HAP-1 (cell line): ENCODE measurements around the gene AGBL4.
"Not testable (repeated sequence)": the region's sequence is repeated elsewhere in the genome, so short reads cannot be mapped to it uniquely, and the experiment has no call there.

Experiments
- DNase-seq, 2 experiments: peaks; one replicate each; pipeline ENCODE4 v3.0.0-alpha.2; 2016 to 2020; ENCODE audit warnings: low spot score in 2 of 2
- H3K27me3 ChIP-seq: fragments of 250-450 bp; sonication (Bioruptor Pico); 2 replicates; pipeline ENCODE4 v1.5.1; 2020; ENCODE audit warnings: low read depth, mild to moderate bottlenecking, moderate library complexity
- H3K36me3 ChIP-seq: fragments of 250-450 bp; sonication (Bioruptor Pico); replicated peaks from 2 replicates; pipeline ENCODE4 v1.5.1; 2020; ENCODE audit warnings: mild to moderate bottlenecking
- H3K4me1 ChIP-seq: fragments of 250-450 bp; sonication (Bioruptor Pico); 2 replicates; pipeline ENCODE4 v1.5.1; 2020; ENCODE audit warnings: mild to moderate bottlenecking
- H3K4me3 ChIP-seq: fragments of 250-450 bp; sonication (Bioruptor Pico); 2 replicates; pipeline ENCODE4 v1.5.1; 2020; ENCODE audit warnings: mild to moderate bottlenecking, moderate library complexity
- H3K9me3 ChIP-seq: fragments of 250-450 bp; sonication (Bioruptor Pico); 2 replicates; pipeline ENCODE4 v1.5.1; 2020; ENCODE audit warnings: mild to moderate bottlenecking, moderate library complexity
- in situ Hi-C: fragments of 300-500 bp; cut with MboI; formaldehyde crosslinking; loops from 3 replicates; pipeline ENCODE4 v1.14.3; 2020; ENCODE audit warnings: low sequenced_read_pairs, inconsistent platforms, mixed read lengths

AGBL4 gene

DNA sequence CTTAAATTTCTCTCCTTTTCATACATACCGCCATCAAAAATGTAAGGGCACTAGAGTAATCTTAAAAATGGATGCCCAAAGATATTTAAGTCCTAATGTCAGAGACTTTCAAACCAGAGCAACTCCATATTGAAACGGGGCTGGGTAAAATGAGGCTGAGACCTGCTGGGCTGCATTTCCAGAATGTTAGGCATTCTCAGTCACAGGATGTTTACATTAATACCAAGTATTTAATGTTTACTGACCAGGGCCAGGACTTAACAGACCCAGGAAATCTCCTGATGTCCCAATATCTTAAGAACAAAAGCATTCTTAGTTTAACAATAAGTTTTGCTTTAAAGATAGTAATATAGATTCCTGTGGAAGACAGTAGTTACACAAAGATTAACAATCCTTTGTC lies 683.2 kb downstream of the AGBL4 start:
- no peaks in the 10 kb centered on the region for H3K4me1 ChIP-seq
- DNase-seq = no peak
- no peaks in the 10 kb centered on the region for H3K9me3 ChIP-seq
- in situ Hi-C loops = no loop called here
- H3K27me3 ChIP-seq = no peaks in the 10 kb centered on the region
- no peaks in the 10 kb centered on the region for H3K36me3 ChIP-seq
- H3K4me3 ChIP-seq = no peak overlapping the region

DNA sequence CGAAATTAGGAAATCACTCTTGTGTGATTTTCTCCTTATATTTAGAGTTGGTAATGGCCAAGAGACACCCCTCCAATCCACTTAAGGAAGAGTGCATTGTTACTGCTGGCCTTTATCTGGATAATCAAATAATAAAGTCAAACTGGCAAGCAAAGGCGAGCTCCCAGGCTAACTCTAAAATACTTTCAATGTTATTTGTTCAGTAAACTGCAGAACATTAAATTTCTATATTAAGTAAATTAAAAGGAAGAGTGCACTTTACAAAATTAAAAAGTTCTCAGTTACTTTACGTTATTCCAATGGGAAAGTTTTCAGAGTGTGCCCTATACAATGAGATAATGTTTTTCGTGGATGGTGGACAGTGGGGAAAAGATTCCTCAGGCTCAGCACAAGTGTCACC lies 684.7 kb downstream of the AGBL4 start:
- H3K9me3 ChIP-seq = no peaks in the 10 kb centered on the region
- no peak for DNase-seq
- no peak overlapping the region for H3K4me3 ChIP-seq
- no peaks in the 10 kb centered on the region for H3K4me1 ChIP-seq
- H3K36me3 ChIP-seq = no peaks in the 10 kb centered on the region
- in situ Hi-C loops = no loop called here
- H3K27me3 ChIP-seq = no peaks in the 10 kb centered on the region

DNA sequence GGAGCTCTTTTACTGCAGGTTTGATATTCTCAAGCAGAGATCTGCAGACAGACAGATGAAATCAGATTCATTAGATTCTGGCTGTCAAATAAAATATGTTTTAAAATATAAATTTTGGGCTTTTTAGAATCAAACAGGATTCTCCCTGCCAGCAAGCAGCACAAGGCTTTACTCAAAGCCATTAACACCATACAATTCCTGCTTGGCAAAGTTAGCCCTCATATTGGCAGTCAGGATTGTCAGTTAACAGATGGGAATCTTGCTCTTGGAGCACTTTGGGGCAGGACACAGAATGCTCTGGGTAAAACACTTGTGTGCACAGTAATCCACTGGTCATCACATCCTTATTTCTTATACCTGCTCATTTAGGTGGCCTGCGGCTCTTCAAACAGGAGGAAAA lies 686.5 kb downstream of the AGBL4 start:
- DNase-seq = no peak
- no peaks in the 10 kb centered on the region for H3K4me1 ChIP-seq
- no peaks in the 10 kb centered on the region for H3K9me3 ChIP-seq
- in situ Hi-C loops = no loop called here
- H3K27me3 ChIP-seq = no peaks in the 10 kb centered on the region
- no peak overlapping the region for H3K4me3 ChIP-seq
- no peaks in the 10 kb centered on the region for H3K36me3 ChIP-seq

DNA sequence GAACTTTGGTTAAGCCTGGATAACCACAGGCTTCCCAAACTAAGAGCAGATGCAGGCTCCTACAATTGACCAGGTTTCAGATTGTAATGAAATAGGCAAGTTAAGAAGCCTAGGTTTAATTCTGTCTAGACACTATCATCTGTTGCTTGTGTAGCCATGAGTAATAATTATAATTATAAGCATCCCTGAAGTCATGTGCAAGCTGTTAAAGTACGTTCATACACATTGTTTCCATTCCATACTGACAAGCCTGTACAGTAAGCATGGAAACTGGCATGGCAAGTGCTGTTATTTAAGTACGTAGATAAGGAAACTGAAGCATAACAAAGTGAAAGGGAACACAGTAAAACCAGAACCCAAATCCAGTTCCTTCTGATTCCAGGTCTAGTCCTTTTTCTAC lies 689.8 kb downstream of the AGBL4 start:
- H3K36me3 ChIP-seq = no peaks in the 10 kb centered on the region
- in situ Hi-C loops = no loop called here
- H3K4me1 ChIP-seq = no peaks in the 10 kb centered on the region
- no peak overlapping the region for H3K4me3 ChIP-seq
- no peaks in the 10 kb centered on the region for H3K9me3 ChIP-seq
- no peaks in the 10 kb centered on the region for H3K27me3 ChIP-seq
- no peak for DNase-seq

DNA sequence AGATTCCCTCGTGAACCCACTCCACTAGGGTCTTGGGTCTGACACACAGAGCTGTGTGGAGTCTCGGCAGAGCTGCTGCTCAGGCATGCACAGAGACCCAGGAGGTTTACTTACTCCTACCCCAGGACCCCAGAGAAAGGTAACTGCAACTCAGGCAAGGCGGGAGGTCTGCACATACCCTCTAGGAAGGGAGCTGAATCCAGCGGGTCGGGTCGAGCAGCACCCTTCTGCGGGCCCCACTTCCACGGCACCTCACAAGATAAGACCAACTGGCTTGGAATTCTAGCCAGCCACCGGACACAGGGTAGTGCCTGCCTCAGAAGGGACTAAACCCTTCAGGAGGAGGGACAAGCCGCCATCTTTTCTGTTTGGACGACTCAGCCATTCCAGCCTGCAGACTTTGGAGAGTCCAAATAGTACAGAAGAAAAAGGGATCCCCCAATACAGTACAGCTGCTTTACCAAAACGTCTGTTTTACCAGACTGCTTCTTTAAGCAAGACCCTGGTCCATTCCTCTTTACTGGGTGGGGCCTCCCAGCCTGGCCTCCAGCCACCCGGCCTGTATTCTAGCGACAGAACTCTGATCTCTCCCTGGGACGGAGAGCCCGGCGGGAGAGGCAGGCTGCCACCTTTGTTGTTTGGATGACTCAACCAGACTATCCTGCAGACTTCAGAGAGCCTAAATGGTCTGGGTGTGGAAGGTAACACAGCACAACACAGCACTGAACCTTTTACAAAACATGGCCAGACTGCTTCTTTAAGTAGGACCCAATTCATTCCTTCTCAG lies 692.5 kb downstream of the AGBL4 start:
- H3K9me3 ChIP-seq = no peaks in the 10 kb centered on the region

DNA sequence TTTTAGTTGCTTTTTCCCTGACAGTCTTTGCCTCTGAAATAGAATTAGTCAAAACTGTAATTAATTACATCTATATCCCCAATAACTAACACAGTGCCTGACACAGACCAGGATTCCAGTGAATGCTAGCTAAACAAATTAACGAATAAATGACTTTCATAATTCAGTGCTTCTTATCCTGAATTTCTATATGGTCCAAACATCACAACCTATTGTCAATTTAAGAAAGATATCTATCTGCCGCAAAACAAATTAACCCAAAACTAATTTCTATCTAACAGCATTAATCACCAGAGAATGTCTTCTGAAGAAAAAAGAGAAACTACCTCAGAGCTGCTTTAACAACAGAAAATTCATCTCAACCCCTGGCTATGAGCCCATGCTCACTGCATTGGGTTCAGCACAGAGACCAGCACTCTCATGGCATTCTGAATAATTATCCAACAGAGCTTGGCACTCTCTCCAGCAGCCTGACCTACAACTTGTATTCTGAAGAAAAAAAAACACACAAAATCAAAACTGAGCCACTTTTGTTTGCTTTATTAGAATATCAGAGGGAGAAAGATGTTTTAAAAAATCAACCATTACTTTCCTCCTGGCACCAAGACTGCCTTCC lies 699.7 kb downstream of the AGBL4 start:
- in situ Hi-C loops = no loop called here
- DNase-seq = no peak
- H3K4me3 ChIP-seq = no peak overlapping the region
- H3K9me3 ChIP-seq = no peaks in the 10 kb centered on the region
- H3K27me3 ChIP-seq = no peaks in the 10 kb centered on the region
- no peaks in the 10 kb centered on the region for H3K4me1 ChIP-seq
- H3K36me3 ChIP-seq = no peaks in the 10 kb centered on the region

More for the DNA sequence above, 692.5 kb downstream of the AGBL4 start:
- no peaks in the 10 kb centered on the region for H3K4me1 ChIP-seq
- in situ Hi-C loops = no loop called here
- DNase-seq = no peak
- no peaks in the 10 kb centered on the region for H3K36me3 ChIP-seq
- H3K4me3 ChIP-seq = no peak overlapping the region
- H3K27me3 ChIP-seq = no peaks in the 10 kb centered on the region

DNA sequence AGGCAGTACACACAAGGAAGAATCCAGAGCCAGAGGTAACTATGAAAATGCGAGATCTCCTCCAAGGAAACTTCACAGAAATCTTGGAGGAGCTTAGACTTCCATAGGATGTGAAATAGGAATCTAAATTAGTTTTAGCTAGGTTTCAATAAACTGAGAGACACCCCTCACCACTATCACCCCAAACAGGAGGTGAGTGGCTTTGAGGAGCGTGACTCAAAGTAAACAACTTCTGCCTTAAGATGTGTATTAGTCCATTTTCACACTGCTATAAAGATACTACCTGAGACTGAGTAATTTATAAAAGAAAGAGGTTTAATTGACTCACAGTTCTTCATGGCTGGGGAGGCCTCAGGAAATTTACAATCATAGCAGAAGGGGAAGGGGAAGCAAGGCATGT lies 703.3 kb downstream of the AGBL4 start:
- H3K27me3 ChIP-seq, in situ Hi-C loops, H3K9me3 ChIP-seq, H3K4me3 ChIP-seq, H3K36me3 ChIP-seq, H3K4me1 ChIP-seq, DNase-seq: not testable (repeated sequence)

DNA sequence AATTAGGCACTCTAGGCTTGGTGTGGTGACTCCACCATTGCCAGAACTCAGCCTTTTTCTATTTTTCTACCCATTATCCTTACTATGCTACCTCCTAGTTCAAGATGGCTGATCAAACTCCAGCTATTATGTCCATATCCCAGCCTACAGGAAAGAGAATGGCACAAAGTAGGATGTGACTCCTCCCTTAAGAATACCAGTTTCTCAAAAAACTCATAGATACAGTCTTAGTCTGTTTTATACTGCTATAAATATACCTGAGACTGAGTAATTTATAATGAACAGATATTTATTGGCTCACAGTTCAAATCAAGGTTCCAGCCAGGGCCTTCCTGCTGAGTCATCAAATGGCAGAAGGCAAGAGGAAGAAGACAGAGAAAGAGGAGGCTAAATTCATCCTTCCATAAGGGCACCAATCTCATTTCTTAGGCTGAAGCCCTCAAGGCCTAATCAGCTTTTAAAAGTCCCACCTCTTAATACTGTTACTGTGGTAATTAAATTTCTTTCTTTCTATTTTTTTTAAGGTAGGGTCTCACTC lies 704.3 kb downstream of the AGBL4 start:
- Histone ChIP-seq H3K4me3 (no peak overlapping the region), H3K9me3 (no peaks in the 10 kb centered on the region), H3K4me1 (no peaks in the 10 kb centered on the region), H3K36me3 (no peaks in the 10 kb centered on the region), H3K27me3 (no peaks in the 10 kb centered on the region)
- in situ Hi-C loops = no loop called here
- DNase-seq = no peak

DNA sequence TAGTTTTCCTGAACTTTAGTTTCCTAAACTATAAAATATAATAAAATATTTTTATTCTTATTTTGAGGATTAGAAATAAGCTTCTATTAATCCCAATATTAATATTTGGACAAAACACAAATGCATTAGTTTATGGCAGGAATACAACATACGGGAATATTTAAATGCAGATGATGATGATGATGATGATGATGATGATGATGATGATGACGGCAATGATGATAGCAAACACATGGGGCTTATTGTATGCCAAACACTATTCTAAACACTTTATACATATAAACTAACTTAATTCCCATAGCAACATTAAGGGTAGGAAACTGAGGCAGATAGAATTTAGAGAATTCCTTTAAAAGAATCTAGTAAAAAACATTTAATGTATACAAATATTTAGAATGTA lies 705.5 kb downstream of the AGBL4 start:
- in situ Hi-C loops = no loop called here
- Histone ChIP-seq H3K9me3 (no peaks in the 10 kb centered on the region), H3K36me3 (no peaks in the 10 kb centered on the region), H3K27me3 (no peaks in the 10 kb centered on the region), H3K4me3 (no peak overlapping the region), H3K4me1 (no peaks in the 10 kb centered on the region)
- no peak for DNase-seq

DNA sequence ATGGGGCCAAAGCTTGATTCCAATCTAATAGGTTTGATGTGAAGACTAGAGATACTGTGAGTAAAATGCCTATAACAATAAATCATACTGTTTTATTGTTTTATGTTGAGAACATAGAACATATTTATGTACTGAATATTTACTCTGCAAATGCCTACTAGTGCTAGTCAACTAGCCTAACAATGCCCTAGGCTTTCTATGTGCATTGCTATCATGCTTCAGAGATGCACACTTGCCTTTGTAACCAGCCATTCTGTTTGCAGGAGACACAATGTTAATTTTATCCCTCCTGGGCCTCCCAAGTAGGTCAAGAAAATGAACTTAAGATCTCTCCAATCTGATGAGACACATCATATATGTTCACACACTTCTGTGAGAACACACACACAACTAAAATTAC lies 716.3 kb downstream of the AGBL4 start:
- Histone ChIP-seq H3K36me3 (no peaks in the 10 kb centered on the region), H3K27me3 (no peaks in the 10 kb centered on the region), H3K9me3 (no peaks in the 10 kb centered on the region), H3K4me1 (no peaks in the 10 kb centered on the region), H3K4me3 (no peak overlapping the region)
- in situ Hi-C loops = no loop called here
- DNase-seq = no peak

DNA sequence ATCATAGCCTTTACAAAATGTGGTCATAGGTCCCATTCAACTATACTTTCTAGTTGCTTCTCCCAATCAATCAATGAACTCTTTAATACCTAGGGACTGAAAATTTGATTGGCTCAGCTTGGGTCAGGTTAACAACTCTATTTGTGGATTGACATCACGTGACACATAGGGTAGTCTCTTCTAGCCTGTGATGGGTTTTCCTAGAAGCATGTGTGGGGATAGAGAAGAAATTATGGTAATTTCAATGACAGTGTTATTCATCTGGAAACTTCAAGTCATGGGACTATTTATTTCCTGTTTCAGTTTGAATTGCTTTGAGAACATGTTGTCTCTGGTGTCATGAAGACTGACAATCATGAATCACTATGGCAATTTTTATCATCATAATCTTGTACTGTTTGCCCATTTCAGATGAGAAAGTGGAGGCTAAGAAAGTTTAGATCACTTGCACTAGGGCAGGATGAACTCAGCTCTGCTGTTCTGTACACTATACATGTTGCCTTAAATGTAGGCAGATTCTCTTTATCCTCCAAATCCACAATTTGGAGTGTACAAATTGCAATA lies 717.2 kb downstream of the AGBL4 start:
- in situ Hi-C loops = no loop called here
- no peak overlapping the region for H3K4me3 ChIP-seq

DNA sequence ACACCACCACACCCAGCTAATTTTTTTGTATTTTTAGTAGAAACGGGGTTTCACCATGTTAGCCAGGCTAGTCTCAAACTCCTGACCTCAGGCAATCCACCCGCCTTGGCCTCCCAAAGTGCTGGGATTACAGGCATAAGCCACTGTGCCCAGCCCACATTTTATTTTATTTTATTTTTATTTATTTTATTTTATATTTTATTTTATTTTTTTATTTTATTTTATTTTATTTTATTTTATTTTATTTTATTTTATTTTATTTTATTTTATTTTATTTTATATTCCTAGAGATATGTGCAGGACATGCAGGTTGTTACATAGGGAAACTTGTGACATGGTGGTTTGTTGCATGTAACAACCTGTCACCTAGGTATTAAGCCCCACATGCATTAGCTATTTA lies 721.4 kb downstream of the AGBL4 start:
- H3K36me3 ChIP-seq, H3K4me3 ChIP-seq, H3K27me3 ChIP-seq, H3K4me1 ChIP-seq, in situ Hi-C loops, DNase-seq, H3K9me3 ChIP-seq: not testable (repeated sequence)

More for the DNA sequence above, 717.2 kb downstream of the AGBL4 start:
- DNase-seq = no peak
- no peaks in the 10 kb centered on the region for H3K27me3 ChIP-seq
- H3K9me3 ChIP-seq = no peaks in the 10 kb centered on the region
- no peaks in the 10 kb centered on the region for H3K36me3 ChIP-seq
- H3K4me1 ChIP-seq = no peaks in the 10 kb centered on the region

DNA sequence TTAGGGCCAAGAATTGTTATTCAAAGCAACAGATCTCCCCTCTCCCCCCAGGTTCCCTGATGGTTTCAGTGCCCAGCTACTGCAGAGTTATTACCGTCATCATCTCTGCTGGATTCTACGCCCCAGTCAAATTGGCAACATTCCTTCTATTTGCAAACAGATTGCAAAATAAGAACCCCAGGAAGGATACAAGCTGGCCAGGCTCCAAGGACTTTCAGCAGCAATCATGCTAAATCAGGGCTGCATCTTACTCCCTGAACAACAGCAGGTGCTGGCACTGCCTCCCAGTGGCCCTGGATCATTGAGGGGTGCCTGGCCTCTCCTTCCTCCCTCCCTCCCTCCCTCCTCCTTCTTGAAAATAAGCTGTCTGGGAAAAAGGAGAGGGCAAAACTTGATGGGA lies 725.5 kb downstream of the AGBL4 start:
- no peaks in the 10 kb centered on the region for H3K4me1 ChIP-seq
- no peaks in the 10 kb centered on the region for H3K27me3 ChIP-seq
- no peak overlapping the region for H3K4me3 ChIP-seq
- in situ Hi-C loops = no loop called here
- no peak for DNase-seq
- no peaks in the 10 kb centered on the region for H3K36me3 ChIP-seq
- H3K9me3 ChIP-seq = no peaks in the 10 kb centered on the region

DNA sequence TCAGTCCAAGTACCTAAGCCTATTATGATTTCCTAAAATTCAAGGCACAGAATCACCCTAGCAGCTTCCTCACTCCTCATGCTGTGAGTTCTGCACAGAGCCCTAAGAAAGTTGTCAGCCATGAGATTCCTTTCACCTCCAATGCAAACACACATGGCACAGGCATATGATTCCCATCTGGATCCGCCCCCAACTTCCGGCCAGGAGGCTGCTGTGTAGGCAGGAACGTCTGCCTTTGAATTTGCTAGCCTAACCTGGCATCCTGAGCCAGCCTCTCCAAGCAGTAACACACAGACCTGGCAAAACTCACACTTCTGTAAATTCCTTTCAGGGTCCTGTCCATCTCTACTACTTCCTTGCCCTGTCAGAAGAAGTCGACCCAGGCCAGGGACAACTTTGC lies 726.0 kb downstream of the AGBL4 start:
- in situ Hi-C loops = no loop called here
- Histone ChIP-seq H3K4me1 (no peaks in the 10 kb centered on the region), H3K4me3 (no peak overlapping the region), H3K27me3 (no peaks in the 10 kb centered on the region), H3K9me3 (no peaks in the 10 kb centered on the region), H3K36me3 (no peaks in the 10 kb centered on the region)
- DNase-seq = no peak
